DMS79 (cell line): ENCODE data around the gene SLC35A5.

Experiments
- DNase-seq: peaks from one replicate; lab custom pipeline; 2025; lab: John Stamatoyannopoulos, UW

SLC35A5 gene

DNA sequence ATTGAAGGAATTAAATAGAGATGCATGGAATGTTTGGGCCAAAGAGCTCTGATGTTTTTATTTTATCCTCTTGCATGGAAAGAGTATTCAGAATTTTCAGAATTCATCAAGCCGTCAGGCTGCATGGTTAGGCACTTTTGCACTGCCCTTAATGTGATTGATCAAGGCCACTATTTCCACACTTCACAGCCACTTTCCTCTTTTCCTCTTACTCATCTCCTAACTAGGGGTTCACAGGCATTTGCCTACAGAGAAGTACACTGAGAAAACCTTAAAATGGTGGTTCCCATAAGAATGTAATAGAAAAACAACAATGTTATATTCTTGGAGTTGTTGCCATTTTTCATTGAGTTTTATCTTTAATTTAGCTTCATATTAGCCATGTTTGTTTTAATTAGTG lies 10.9 kb downstream of the SLC35A5 start:
- DNase-seq, result no peak

DNA sequence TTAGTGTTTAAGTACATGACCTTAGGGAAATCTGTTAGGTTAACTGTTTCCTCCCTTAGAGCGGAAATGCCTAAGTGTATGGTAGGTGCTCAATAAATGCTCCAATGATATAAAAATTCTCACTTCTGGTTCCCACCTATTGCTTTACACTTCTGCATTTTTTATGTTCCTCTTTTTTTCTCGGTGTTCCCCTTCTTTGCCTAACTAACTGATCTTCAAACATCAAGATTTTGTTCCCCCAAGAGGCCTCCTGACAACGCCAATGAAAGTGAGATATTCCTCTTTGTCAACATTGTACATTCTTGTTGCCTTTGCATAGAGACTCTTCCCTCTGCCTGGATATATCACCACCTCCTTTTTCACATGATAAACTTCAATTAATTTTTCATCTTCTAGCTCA lies 17.4 kb downstream of the SLC35A5 start:
- DNase-seq, result no peak

DNA sequence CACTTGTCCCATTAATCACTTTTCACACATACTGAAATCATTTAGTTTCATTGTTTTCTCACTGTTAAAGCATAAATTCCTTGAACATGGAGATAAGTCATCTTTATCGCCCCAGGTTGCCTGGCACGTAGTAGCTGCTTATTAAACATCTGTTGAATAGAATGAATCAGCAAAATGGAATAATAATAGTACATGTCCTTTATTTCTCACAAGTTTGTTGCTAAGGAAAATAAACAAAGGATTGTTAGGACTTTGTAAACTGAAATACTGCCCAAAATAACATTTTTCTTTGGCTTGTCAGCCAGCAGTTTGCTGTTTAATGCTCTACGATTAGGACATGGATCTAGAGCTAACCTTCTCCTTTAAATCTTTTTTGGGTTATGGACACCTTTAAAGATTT lies 17.9 kb downstream of the SLC35A5 start:
- DNase-seq, result no peak

GRCh38 chr3:112582244-112582874 lies 20.5 kb downstream of the SLC35A5 start:
- DNase-seq, result no peak

- no peak for DNase-seq
These were observed 21.3 kb downstream of the SLC35A5 start for GRCh38 chr3:112583105-112583504.

DNA sequence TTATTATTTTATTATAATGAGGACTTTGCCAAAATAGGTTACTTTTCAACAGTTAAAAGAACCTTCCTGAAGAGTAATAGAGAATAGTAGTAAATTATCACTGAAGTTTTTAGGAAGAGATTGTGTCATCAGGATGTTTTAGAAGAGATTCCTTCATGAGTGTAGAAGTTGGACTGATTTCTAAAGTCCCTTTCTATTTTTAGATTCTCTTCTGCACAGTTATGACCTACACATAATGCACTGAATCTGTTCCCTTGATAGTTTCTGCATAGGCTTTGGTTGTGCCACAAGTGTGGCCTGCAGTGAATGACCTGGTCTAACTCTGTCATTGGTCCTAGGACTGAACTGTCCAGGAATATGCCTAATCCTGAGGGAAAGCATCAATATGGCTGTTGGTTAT lies 23.9 kb downstream of the SLC35A5 start:
- no peak for DNase-seq

GRCh38 chr3:112587336-112587735 lies 25.5 kb downstream of the SLC35A5 start:
- no peak for DNase-seq

DNA sequence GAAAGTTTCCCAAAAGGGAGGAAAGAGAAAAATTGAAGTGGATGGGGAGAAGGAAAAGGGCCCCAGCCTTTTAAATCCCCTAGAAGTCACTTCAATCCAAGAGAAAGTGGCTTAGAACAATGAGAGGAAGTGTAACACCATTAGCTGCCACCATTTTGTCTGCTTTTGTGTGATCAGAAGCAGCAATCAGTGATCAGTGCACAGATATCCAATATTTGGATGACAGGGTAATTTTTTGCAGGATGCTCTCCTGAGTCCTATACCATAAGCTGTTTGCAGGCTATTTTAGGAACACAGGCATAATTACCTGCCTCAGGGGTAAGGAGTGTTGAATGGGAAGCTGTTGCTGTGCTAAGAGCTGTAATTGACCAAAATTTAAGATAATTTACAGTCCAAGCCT lies 31.4 kb downstream of the SLC35A5 start:
- no peak for DNase-seq

DNA sequence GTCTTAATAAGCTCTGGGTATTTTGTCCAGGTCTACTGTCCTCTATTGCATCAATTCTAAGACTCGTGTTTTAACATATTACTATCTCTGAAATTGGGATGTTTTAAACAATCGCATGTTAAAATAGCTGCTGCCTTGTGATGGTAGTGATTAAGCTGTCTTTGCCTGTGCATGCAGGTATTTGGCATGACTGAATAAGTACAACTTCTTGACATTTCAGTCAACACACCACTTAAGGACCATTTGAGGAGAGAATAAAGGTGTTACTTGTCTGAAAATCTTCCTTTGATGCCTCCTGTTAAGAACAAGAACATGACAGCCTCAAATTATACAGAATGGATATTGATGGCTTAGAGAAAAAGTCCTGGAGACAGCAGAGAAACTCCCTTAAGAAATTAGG lies 33.0 kb downstream of the SLC35A5 start:
- no peak for DNase-seq

DNA sequence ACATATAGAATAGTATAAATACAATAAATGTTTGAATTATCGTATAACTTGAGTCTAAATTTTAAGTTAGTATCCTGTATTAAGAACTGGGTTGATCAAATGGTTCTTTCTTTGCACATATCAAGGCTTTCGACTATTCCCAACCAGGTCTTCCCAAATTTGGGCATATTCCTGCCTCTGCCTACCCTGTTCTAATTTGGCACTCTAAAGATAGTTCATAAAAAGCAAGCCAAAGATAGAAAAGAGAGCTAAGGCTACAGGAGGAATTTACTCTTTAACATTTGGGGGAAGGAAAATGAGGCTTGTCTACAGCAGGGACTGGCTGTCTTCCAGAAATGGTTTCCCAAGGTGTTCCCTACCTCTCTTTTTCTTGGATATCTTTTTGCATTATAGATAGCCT lies 36.1 kb downstream of the SLC35A5 start:
- no peak for DNase-seq

DNA sequence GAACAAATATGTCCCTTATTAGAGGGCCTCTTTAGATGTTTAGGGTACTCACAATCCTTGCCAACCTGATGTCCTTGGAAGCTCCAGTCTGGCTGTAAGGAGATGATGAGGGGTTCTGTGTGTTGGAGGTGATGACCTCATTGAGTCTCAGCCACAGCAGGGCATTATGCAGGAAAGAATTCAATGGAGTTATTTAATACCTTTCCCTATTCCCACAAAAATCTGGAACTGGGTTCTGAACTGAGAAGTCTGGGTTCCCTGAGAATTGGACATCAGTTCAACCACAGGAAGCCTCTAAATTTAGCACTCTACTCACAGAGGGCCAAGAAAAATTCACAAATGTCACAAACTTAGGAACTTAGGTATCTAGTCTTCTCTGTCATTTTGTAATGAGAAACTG lies 36.9 kb downstream of the SLC35A5 start:
- no peak for DNase-seq

- no peak for DNase-seq
These were observed 40.5 kb downstream of the SLC35A5 start for GRCh38 chr3:112602217-112602838.

DNA sequence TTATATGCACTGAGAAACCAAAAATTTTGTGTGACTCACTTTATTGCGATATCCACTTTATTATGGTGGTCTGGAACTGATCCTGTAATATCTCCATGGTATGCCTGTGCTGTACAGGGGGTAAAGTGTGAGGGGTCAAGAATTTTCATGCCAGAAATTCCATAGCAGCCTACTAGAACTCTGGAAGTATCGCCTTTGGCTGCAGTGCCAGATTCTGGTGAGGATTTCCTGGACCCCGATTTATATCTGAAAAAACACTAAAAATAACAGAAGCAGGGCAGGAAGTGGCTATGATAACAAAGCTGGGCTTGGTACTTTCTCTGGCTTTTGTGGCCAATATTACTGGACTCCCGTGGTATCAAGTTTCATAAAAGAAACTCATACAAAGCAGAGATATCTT lies 42.7 kb downstream of the SLC35A5 start:
- no peak for DNase-seq

DNA sequence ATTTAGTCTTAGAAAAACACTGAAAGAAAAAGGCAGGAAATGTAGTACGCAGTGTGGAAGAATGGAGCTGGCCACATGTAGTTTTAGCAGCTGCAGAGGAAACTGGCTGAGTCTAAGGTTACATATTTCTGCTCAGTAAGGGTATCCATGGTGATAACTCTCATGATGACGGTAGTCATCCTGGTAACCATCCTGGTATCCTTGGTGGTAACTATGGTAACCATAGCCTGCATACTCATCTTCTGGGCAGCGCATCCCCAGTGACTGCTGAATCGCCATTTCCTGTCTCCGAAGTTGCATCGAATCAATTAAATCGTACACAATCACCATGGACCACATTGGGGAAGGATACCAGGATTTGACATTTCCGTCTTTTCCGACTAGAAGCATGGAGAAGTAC lies 43.4 kb downstream of the SLC35A5 start:
- DNase-seq, result no peak

DNA sequence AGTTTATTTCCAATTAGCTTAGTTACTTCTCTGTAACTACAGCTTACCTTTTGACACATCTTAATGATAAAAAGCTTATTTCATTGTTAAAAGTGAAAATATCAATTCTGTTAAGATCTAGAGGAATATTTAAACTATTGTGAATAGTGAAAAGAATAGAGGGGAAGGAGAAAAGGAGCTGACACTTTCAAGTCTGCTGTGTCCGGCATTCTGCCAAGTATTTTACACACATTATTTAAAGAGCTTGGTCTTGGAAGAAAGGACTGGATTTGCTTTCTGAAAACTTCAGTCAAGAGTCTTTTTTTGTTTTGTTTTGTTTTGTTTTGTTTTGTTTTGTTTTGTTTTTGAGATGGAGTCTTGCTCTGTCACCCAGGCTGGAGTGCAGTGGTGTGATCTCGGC lies 44.3 kb downstream of the SLC35A5 start:
- DNase-seq, result no peak

GRCh38 chr3:112607863-112608262 lies 46.0 kb downstream of the SLC35A5 start:
- DNase-seq, result no peak

DNA sequence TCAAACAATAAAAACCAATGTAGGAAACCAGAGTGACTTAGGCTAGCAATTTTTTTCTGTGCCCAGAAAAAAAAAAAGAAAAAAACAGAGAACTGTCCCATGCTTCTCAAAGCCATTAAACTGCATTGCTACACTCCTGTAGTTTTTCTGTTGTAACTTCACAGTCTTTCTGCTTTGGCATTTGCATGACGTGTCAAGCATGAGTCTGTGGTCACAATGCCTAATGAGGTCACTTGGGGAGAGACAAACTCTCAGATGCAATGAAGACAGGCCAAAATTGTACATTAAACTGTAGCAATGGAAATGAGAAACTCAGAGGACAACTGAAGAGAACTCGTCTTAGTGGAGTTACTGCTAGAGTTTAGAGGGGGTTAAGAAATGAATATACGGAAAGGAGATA lies 48.3 kb downstream of the SLC35A5 start:
- DNase-seq, result no peak

DNA sequence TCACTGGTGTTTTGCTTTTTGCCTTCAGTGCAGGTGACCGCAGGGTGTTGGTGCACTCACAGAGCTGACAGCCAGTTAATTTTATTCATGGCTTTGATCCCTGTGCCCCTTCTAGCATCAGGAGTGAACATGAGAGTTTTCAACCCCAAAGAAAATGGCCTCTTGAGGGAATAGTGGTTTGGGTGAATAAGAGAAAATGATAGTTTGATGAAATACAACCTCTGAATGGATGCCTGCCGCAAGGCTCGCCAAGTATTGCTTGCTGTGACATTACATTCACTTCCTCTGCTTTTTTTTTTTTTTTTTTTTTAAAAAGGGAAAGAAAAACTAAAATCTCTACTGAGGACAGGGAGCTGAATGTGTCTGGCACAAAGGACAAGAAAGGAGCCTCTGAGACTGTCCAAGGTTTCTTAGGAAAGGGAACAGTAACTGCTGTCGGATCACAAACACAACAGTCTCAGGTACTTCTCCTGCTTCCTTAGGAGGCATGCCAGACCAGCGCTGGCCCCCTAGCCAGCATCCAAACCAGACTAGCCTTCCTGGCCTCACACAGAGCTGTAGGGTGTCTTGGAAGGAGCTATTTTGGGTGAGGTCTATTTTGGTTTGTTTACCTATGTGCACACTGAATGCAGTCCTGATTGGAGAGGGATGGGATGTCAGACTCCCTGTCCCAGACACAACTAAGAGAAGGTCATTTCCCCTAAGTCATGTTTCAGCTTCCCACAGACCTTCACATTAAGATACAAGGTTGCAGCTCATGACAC lies 50.1 kb downstream of the SLC35A5 start:
- no peak for DNase-seq

- no peak for DNase-seq
These were observed 54.3 kb downstream of the SLC35A5 start for GRCh38 chr3:112615989-112616731.

DNA sequence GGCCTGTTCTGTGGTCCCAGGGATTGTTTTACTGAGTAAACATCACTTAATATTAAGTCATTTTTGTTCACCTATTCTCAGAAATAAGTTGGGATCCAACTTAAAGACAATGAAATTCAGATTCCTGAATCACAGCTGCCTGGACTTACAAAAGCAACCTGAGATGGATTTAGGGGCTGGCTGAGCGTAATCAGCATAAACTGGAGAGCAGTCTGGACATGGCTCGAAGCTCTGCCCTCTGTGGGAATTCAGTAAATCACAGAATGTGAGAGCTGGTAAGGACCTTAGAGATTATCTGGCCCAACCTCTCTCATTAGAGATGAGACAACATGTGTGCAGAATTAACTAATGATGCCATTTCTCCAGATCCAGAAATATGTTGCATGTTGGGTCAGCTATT lies 55.4 kb downstream of the SLC35A5 start:
- no peak for DNase-seq

GRCh38 chr3:112619295-112619694 lies 57.5 kb downstream of the SLC35A5 start:
- no peak for DNase-seq

DNA sequence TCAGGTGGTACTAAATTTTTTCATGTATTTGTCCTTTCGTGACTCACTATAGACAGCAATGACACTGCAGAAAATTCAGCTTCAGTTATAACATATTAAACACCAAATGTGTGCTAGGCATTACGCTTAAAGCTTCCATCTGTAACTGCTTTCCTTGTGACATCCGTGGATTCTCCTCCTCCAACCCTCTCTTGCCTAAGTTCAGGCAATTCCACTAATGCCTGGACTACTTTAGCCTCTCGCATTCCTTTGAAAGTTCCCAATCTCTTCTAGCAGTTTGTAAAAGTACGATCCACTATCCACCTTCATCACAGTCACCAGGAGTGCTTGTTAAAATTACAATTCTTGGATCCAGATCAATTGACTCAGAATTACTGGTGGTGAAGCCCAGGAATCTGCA lies 61.4 kb downstream of the SLC35A5 start:
- DNase-seq, result no peak

DNA sequence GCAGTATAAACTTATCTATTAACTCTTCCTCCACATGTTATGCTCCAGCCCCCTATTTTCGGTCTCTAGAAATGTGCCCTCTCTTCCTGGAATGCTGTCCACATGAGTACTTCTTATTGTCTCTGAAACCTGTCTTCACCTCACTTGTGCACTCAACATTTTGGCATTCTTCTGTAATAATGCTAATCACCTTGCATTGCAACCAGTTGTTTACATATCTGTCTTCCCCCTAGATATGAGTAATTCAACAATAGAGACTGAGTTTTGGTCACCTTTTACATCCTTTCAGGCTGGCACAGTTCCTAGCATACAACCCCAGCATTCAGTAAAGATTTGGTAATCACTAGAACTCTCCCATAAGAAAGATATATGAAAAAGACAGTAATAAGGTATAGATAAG lies 61.9 kb downstream of the SLC35A5 start:
- no peak for DNase-seq
